Activated CD8-positive, alpha-beta memory T cell treated with anti-CD3 and anti-CD28 coated beads for 4 hours (primary cell): Measurements from ENCODE around the gene TLR10.
"Not testable (repeated sequence)": the region's sequence is repeated elsewhere in the genome, so short reads cannot be mapped to it uniquely, and the experiment has no call there.

Source experiments
- DNase-seq, 2 donors: peaks; one replicate each; pipeline ENCODE4 v3.0.0-alpha.2; 2020; ENCODE audit warnings: low read depth in 2 of 2

Gene TLR10

GRCh38 chr4:38800961-38801450 is 18.2 kb upstream of the TLR10 start:
- no peak for DNase-seq

DNA sequence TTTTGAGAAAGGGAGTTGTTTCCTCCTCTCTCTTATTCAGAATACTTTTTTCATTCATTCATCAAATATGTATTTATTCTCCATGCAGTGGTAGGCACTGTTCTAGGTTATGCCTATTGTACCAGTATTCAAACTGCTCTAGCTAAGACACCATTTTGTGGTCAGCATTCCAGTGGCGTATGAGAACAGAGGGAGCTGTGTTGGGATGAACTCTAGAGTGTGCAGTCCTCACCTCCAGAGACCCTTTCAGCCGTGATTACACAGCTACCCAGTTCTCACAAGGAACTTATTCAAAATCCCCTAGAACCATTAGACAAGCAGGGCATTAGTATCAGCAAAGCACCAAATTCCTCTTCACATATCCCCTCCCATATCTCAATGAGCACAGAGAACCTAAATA is 17.6 kb upstream of the TLR10 start:
- DNase-seq = no peak

DNA sequence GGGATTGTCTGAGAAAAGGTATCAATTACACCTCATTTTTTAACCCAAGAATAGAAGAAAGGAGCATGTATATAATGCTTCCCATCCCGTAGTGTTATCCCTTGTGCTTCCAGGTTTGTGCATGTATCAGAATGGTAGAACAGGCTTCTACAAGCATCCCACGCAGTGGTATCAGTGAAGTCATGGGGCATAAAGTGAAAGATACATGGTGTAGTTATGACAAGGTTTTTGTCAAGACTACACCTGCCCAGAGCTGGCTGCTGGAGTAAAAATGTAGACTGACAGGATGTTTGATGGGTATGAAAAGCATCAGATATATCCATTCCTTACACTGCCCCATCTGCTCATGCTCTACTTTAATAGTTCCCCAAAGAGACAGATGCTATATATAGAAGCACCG is 12.3 kb upstream of the TLR10 start:
- DNase-seq = no peak

DNA sequence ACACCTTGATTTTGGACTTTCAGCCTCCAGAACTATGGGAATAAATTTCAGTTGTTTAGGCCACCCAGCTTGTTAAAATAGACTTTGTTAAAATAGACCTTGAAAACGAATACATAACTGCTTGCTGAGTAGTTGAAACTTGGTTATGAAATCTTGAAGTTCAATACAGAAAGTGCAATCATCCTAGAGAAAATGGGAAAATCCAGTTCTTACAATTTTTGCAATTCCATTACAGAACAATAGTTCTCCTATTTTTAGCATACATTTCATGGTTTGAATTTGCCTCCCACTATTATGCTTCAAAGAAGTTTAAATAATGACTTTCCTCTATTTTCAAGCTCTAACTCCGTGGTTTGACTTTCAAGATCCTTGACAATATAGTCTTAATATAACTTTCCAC is 11.3 kb upstream of the TLR10 start:
- DNase-seq = no peak

GRCh38 chr4:38791010-38791409 is 8.2 kb upstream of the TLR10 start:
- DNase-seq = no peak

DNA sequence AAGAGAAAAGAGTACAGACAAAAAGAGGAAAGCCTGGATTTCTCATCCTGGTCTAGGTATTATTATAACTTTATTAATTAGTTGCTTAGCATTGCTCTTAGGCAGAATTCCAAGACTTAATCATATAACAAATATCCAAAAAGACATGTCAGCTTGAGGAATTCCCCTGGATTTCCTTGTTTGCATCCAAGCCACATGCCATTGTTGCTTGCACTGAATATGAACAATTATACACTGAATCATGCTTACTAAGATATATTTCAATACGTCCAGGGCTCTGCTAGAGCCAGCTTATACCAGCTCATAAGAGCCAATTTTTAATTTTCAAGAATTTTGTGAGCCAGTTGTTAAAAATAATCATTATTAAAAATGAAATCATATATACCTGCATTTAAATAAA is 5.5 kb upstream of the TLR10 start:
- DNase-seq = no peak

- no peak for DNase-seq
Measured at GRCh38 chr4:38787693-38788092, 4.9 kb upstream of the TLR10 start.

GRCh38 chr4:38785901-38786402 is 3.2 kb upstream of the TLR10 start:
- DNase-seq = no peak

DNA sequence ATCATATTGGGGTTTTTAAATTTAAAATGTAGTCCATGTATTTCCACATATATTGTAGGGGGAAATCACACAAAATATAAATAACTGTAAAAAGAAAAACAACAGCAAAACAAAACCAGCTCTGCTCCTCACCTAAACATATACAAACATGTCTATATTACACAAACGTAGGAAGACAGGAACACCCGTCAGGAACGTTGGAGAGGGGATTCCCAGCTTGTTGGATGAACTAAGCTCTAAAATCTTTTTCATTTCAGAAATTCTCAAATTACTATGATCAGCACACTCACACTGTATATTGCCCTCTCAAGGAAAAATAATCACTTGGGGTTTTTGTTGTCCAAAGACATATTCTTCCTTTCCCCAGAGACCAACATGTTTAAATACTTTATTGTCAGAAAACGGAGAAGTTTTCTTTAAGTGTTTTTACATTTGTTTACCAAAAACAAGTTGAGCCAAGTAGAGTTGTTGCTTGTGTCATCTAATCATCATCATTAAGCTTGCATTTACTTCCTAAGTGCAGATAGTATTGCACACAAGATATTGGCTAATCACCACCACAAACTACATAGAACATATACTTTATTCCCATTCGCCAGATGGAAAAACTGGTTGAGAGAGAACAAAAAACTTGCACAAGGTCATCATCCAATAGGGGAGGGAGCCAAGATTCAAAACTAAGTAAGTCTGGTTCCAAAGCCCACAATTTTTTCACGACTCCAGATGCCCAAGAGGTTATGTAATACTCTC is 2.4 kb upstream of the TLR10 start:
- no peak for DNase-seq

- DNase-seq = no peak
Measured at GRCh38 chr4:38784141-38784540, 1.4 kb upstream of the TLR10 start.

DNA sequence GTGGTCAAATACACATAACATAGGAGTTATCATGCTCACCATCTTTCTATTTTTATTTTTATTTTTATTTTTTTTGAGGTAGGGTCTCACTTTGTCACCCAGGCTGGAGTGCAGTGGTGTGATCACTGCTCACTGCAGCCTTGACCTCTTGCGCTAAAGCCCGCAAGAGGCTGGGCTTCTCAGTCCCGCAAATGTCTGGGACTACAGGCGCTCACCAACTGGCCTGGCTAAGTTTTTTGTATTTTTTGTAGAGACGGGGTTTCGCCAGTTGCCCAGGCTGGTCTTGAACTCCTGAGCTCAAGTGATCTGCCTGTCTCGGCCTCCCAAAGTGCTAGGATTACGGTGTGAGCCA is 295 bp upstream of the TLR10 start:
- no peak for DNase-seq

DNA sequence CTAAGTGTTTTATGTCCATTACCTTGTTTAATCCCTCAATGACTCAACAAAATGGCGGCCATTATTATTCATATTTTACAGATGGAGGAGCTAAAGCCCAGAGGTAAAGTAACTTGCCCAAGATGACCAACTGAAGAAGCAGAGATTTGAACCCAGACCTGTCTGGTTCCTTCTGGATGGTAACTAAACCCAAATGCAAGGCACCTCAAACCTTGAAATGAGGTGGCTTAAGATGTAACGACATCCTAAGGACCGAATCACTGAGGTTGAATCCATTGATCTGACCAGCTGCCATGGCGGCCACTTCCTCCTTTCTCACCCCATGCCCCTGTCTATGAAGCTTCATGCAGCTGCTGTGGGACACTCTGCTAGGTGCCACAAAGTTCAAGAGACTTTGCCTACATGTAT is 932 bp downstream of the TLR10 start:
- no peak for DNase-seq

DNA sequence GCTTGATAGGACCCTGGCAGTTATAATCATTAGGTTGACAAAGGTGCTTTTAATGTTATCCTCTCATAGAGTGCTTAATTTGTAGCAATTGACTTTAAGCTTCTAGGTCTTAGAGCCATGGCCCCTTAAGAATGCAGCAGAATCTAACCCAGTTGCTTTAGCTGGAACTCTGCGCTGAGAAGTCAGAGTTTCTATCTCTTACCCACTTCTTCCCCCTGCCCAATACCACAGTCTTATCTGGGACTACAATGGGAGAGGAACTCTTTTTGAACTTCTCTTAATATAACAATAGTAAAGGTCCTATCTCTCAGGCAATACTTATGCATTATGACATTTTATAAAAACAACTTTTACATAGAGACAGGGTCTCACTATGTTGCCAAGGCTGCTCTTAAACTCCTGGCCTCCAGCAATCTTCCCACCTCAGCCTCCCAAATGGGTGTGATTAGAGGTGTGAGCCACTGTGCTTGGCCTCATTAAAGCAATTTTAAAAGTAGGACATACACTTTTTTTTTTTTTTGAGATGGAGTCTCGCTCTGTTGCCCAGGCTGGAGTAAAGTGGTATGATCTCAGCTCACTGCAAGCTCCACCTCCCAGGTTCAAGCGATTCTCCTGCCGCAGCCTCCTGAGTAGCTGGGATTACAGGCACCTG is 1.8 kb downstream of the TLR10 start:
- DNase-seq = no peak

DNA sequence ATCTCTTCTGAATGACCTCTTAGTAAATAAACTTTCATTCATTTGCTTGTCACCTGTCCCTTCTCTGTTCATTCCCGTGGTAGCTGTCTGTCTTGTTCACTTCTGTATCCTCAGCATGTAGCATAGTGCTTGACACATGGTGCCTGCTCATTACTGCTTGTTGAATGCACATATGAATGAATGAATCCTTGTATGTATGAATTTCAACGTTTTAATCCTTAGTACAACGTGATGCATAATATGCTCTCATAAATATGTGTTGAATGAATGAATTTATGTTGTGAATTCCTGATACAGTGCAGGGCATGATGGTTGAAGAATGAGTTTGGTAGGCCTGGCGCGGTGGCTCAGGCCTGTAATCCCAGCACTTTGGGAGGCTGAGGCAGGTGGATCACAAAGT is 3.0 kb downstream of the TLR10 start:
- DNase-seq = no peak

DNA sequence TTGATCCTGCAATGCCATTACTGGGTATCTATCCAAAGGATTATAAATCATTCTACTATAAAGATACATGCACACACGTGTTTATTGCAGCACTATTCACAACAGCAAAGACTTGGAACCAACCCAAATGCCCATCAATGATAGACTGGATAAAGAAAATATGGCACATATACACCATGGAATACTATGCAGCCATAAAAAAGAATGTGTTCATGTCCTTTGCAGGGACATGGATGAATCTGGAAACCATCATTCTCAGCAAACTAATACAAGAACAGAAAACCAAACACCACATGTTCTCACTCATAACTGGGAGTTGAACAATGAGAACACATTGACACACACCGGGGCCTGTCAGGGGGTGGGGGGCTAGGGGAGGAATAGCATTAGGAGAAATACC is 4.9 kb downstream of the TLR10 start:
- not testable (repeated sequence) for DNase-seq

GRCh38 chr4:38775326-38775725 is 7.5 kb downstream of the TLR10 start:
- DNase-seq = no peak

- no peak for DNase-seq
Measured at GRCh38 chr4:38774181-38774955, 8.4 kb downstream of the TLR10 start.

- DNase-seq = not testable (repeated sequence)
Measured at GRCh38 chr4:38770281-38770680, 12.5 kb downstream of the TLR10 start.

GRCh38 chr4:38769857-38770256 is 12.9 kb downstream of the TLR10 start:
- DNase-seq = no peak

GRCh38 chr4:38769441-38769840 is 13.3 kb downstream of the TLR10 start:
- no peak for DNase-seq

GRCh38 chr4:38768968-38769394 is 13.8 kb downstream of the TLR10 start:
- DNase-seq = no peak

- DNase-seq = not testable (repeated sequence)
Measured at GRCh38 chr4:38766940-38767339, 15.8 kb downstream of the TLR10 start.

DNA sequence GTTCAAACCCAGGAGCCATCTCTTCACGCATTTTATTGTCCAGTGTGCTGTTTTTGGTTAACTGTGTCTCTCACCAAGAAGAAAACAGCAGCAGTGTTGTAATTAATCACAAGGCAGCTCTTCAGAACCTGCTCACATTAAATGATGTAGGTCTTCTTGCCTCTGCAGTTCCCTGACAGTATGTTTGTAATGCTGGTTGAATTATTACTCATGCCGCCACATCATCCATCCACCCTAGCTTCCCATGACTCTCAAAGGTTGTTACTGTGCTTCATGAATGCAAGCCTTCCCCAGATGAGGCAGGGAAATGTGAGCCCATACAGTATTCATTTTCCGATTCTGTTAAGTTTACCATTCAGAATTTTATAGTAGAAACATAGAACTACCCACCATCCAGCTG is 17.4 kb downstream of the TLR10 start:
- no peak for DNase-seq
